HG03520 (cell line): Measurements from ENCODE around the gene PLS1.

Experiments used
- ATAC-seq: cut with Tn5 transposase; IDR thresholded peaks from one replicate; pipeline ENCODE4 v1.9.1; 2021; ENCODE audit warnings: mild to moderate bottlenecking, moderate library complexity; ENCODE audit not compliant: unreplicated experiment

Gene PLS1

GRCh38 chr3:142636664-142637063 lies 40.5 kb downstream of the PLS1 start:
- no peak for ATAC-seq

GRCh38 chr3:142638291-142638690 lies 42.1 kb downstream of the PLS1 start:
- ATAC-seq: no peak

- ATAC-seq: no peak
These were observed 45.3 kb downstream of the PLS1 start for GRCh38 chr3:142641504-142641903.

GRCh38 chr3:142642956-142643355 lies 46.8 kb downstream of the PLS1 start:
- ATAC-seq: no peak

- no peak for ATAC-seq
These were observed 48.3 kb downstream of the PLS1 start for GRCh38 chr3:142644502-142644901.

- no peak for ATAC-seq
These were observed 49.1 kb downstream of the PLS1 start for GRCh38 chr3:142645236-142645793.

GRCh38 chr3:142646020-142646785 lies 50.0 kb downstream of the PLS1 start:
- no peak for ATAC-seq

GRCh38 chr3:142647856-142648255 lies 51.7 kb downstream of the PLS1 start:
- no peak for ATAC-seq

- no peak for ATAC-seq
These were observed 52.8 kb downstream of the PLS1 start for GRCh38 chr3:142648950-142649349.

GRCh38 chr3:142650001-142650693 lies 54.0 kb downstream of the PLS1 start:
- ATAC-seq: no peak

- no peak for ATAC-seq
These were observed 55.5 kb downstream of the PLS1 start for GRCh38 chr3:142651711-142652110.

GRCh38 chr3:142652826-142653292 lies 56.7 kb downstream of the PLS1 start:
- no peak for ATAC-seq

- ATAC-seq: no peak
These were observed 60.4 kb downstream of the PLS1 start for GRCh38 chr3:142656575-142656974.

- ATAC-seq: no peak
These were observed 60.8 kb downstream of the PLS1 start for GRCh38 chr3:142657033-142657432.

GRCh38 chr3:142660383-142660782 lies 64.2 kb downstream of the PLS1 start:
- no peak for ATAC-seq

- no peak for ATAC-seq
These were observed 64.7 kb downstream of the PLS1 start for GRCh38 chr3:142660893-142661292.

GRCh38 chr3:142663865-142664264 lies 67.7 kb downstream of the PLS1 start:
- ATAC-seq: no peak

GRCh38 chr3:142664311-142664710 lies 68.1 kb downstream of the PLS1 start:
- no peak for ATAC-seq

- ATAC-seq: no peak
These were observed 68.6 kb downstream of the PLS1 start for GRCh38 chr3:142664819-142665218.

- no peak for ATAC-seq
These were observed 73.9 kb downstream of the PLS1 start for GRCh38 chr3:142670120-142670519.

GRCh38 chr3:142676151-142676550 lies 80.0 kb downstream of the PLS1 start:
- ATAC-seq: no peak

- ATAC-seq: no peak
These were observed 84.5 kb downstream of the PLS1 start for GRCh38 chr3:142680710-142681109.
